NCI-H2227 (cell line): Measurements from ENCODE around the gene ZNF813.
"Not testable (repeated sequence)": the region's sequence is repeated elsewhere in the genome, so short reads cannot be mapped to it uniquely, and the experiment has no call there.

Experiments
- DNase-seq: peaks from one replicate; lab custom pipeline; 2025; ENCODE audit not compliant: unreplicated experiment; lab: John Stamatoyannopoulos, UW

Gene ZNF813

DNA sequence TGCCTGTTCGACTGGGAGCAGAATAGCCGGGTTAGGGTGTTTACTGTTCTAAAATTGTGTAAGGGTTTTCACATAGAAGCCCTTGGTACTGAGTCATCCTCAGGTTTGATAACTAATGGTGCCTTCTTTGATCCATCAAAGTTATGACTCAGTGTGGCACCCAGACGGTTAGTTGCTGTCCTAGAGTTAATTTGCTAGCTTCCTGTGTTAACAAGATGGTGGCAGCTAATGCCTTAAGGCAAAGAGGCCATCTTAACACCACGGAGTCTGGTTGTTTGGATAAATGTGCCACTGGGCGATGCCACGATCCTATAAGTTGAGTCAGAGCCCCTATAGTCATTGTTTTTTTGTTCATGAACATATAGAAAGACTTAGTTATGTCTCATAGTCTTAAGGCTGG is 7.9 kb downstream of the ZNF813 start:
- DNase-seq = not testable (repeated sequence)

DNA sequence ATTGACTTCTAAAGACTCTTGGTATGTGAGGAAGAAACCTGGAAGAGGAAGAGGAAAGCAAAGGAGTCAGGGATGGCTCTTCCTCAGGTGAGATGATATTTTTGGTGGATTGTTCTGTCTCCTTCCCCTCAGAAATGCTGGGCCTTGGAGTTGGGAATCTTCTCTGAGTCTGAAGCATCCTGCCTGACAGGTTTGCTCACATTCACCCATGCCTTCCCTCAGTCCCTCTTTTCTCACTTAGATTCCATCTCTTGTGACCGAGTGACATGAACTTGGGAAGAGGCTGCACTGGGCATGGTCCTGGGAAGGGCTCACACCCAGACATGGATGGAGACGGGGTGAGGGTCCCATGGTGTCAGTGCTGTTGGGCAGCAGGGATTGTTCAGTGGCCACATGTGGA is 16.2 kb downstream of the ZNF813 start:
- not testable (repeated sequence) for DNase-seq

DNA sequence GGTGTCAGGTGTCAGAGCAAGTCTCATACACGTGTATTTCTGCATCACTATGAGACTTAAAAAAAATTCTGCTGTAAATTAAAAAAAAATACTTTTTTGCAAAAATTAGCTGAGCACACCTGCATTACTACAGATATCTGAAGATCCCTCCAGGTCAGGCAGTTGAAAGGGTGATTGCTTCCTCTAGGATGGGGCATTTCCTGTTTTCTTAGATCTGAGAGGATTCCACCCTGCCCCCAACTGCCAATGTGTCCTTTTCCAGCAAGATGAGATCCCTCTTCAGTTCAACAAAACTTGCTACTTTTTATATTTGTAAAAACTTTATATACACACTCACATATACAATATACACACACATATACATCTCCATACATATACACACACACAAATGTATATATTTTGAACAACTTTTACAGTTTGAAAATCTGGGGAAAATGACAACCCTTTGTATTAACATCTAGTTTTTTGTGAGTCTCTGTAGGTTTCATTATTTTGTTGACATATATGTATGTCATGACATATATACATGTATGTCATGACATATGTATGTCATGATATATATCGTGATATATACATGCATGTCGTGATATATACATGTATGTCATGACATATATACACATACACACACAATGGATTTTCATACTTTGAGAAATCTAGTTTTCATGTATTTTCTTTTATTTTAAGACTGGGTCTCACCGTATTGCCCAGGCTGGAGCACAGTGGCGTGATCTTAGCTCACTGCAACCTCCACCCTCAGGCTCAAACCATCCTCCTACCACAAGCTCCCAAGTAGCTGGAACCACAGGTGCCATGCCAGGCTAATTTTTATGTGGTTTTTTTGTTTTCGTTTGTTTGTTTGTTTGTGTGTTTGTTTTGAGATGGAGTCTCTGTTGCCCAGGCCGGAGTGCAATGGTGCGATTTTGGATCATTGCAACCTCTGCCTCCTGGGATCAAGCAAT is 17.8 kb downstream of the ZNF813 start:
- DNase-seq = no peak

DNA sequence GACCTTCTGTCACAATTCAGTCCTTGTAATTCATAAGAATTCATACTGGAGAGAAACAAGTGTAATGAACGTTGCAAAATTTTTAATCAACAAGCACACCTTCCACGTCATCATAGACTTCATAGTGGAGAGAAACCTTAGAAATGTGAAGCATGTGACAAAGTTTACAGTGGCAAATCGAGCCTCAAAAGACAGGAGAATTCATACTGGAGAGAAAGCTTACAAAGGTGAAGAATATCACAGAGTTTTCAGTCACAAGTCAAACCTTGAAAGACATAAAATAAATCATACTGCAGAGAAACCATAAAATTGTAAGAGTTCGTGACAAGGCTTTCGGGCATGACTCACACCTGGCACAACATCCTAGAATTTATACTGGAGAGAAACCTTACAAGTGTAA is 24.6 kb downstream of the ZNF813 start:
- DNase-seq = no peak

DNA sequence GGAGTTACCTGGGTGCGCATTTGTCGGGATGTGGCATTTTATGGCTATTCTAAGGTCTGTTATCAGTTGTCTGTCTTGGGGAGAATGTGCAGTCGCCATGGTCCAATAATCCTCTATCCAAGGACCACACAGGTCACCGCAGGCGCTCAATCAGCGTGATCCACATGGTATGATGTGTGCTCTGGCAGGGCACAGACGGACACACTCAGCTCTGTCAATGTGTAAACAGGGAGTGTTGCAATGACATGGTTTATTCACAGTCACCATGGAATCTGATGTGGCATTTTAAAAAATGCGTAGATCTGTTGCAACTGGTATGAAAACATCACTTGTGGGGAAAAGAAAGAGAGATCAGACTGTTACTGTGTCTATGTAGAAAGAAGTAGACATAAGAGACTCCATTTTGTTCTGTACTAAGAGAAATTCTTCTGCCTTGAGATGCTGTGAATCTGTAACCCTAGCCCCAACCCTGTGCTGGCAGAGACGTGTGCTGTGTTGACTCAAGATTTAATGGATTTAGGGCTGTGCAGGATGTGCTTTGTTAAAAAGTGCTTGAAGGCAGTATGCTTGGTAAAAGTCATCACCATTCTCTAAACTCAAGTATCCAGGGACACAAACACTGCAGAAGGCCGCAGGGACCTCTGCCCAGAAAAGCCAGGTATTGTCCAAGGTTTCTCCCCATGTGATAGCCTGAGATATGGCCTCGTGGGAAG is 29.9 kb downstream of the ZNF813 start:
- not testable (repeated sequence) for DNase-seq

DNA sequence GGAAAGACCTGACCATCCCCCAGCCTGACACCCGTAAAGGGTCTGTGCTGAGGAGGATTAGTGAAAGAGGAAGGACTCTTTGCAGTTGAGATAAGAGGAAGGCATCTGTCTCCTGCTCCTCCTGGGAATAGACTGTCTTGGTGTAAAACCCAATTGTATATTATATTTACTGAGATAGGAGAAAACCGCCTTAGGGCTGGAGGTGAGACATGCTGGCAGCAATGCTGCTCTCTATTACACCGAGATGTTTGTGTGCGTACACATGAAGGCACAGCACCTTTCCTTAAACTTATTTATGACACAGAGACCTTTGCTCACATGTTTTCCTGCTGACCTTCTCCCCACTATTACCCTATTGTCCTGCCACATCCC is 30.5 kb downstream of the ZNF813 start:
- not testable (repeated sequence) for DNase-seq

DNA sequence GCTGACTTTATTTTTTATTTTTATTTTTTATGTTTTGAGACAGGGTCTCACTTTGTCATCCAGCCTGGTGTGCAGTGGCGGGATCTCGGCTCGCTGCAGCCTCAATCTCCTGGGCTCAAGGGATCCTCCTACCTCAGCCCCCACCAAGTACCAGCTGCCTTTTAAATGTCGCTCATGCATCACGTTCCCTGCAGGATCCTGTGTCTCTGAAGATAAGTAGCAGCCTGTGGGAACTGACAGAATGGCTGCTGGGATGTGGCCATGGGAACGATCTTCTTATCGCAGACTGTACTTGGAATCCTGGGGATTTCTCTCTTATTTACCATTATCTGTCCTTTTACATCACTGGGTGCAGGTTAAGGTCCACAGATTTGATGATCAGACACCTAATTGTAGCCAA is 35.6 kb downstream of the ZNF813 start:
- peak; percentile 45 for DNase-seq

DNA sequence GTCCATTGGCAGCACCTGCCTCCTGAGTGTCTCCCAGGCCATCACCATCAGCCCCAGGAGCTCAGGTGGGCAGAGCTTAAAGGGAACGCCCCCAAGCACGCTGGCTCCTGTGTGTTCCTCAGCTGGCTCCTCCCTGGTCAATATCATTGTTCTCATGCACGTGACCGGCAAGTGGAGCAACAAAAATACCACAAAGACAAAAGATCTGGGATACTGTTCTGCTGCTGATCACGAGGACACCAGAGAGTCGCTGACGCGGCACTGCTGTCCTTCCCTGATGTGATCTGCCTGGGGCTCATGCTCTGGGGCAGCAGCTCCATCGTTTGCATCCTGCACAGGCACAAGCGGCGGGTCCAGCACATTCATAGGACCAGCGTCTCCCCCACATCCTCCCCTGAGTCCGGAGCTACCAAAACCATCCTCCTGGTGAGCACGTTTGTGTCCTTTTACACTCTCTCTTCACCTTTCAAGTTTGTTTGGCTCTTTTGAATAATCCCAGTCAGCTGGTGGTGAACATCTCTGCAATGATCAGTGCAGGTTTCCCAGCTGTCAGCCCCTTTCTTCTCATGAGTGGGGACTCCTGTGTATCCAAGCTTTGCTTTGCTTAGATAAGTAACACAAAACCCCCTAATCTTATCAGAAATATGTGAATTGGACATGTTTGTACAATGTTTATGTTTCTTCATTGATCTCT is 36.3 kb downstream of the ZNF813 start:
- peak; percentile 41 for DNase-seq

DNA sequence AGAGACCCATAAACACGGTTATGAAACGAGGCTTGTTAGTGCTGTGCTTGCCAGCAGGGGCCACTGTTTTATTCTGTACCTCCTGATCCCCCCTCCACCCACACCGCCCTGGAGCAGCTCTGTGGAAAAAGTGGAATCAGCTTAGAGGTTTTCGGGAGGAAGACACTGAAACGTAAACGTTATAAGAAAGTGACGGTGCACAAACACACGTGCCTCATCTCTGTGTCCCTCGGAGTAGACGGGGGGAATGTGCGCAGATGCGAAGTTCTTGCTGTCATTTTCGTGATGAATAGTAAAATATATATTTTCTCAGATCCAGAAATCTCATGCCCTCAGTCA is 36.8 kb downstream of the ZNF813 start:
- peak; percentile 81 for DNase-seq

DNA sequence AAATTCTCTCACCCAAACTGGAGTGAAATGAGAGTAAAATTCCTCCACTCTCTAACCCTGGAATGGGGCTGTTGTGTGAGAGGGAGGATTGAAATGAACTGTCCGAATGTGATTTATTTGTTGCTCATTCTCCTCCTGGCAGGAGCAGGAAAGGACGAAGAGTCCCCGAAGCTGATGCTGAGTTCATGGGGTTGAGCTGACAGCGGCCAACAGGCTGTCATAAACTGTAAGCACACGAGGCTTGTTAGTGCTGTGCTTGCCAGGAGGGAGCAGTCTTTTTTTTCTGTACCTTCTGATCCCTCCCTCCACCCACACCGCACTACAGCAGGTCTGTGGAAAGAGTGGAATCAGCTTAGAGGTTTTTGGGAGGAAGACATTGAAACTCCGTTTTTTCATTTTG is 37.4 kb downstream of the ZNF813 start:
- DNase-seq = peak; percentile 42

DNA sequence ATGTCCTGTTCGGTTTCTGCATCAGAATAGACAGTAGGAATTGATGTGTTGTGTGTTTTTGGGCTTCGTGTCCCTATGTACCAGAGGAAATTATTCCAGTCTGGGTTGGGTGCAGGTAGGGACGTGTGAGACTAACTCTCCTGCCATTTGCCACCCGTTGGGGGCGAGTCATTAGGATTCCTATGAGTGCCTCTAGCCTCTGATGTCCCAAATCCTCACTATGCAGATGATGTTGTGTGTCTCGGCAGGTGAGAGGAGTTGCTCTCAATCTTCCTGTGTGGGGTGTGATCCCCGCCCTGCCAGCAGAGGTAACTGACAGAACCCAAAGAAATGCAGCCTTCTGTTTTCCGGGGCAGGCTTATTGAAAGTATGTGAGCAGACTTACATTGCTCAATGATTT is 39.2 kb downstream of the ZNF813 start:
- DNase-seq = no peak

DNA sequence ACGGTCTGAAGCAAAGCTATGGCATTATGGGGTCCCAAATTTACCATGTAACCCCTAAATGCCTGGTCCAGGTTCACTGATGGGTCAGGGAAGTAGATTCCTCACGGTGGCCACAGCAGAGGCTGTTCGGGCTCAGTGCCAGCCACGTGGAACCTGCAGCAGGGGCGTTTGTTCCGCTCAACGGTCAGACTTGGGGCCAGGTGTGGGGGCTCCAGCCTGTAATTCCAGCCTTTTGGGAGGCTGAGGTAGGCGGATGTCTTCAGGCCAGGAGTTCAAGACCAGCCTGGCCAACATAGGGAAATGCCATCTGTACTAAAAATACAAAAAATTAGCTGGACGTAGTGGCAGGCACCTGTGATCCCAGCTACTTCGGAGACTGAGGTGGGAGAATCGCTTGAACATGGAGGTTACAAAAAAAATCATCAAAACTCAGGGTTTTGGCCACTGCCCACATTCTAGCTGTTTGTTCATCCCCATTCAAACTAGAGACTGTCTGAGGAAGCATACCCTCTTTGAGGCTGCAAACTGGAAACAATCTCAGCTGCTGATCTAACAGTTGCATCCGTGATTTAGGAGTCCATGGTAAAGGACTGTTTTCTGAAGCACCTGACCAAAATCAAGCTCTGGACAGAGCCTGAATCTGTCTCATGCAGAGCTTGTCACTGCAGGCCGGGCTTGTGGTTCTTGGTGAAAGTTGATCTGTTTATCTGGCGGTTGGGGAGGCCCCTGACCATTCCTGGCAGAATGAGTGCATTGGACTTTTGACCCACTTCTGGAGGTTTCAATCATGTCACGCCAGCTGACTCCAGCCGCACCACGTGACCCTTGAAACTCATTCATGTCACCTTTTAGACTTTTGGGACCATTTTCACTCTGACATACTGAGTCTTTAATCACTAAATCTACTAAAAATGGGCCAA is 40.2 kb downstream of the ZNF813 start:
- no peak for DNase-seq

DNA sequence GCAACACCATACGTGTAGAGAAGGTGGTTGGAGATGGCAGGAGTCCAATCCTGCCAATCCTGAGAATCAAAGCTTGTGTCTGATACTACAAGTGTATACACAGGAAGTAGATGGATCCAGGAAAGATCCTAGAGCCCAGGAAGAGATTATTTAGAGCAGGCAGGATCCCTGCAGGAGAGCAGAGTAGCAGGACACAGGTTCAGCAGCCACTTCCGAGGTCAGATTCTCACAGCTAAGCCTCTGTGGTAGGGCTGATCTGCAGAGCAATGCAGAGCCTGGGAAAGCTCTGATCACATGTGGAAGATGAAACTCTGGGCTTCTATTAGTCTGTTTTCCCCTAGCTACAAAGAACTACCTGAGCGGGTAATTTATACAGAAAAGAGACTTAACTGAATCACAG is 41.9 kb downstream of the ZNF813 start:
- no peak for DNase-seq

DNA sequence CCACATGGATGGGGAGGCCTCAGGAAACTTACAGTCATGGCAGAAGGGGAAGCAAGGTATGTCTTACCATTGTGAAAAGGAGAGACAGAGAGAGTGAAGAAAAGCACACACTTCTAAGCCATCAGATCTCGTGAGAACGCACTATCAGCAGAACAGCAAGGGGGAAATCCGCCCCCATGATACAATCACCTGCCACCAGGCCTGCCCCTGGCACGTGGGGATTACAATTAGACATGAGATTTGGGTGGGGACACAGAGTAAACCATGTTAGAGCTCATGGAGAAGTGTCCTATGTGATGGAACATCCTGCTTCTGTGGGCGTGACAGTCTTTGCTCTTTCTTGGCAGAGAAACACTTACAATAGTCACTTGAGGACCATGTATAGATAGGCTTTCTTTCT is 42.3 kb downstream of the ZNF813 start:
- no peak for DNase-seq

DNA sequence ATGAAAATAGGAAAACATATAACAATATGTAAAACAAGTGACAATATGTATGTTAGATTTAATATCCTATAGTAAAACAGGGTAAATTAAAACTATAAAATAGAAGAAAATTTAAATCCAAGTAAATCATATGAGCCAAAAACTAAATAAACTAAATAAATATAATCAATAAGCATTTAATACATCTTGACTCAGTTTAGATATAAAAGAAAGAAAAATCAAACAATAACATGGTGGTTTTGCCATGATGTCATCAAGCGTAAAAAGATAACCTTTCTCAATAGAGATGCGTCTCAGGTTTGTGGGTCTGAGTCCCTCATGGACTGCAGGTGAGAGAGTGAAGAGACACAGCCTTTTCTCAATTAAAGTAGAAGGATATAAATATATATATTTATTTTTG is 43.8 kb downstream of the ZNF813 start:
- DNase-seq = no peak

DNA sequence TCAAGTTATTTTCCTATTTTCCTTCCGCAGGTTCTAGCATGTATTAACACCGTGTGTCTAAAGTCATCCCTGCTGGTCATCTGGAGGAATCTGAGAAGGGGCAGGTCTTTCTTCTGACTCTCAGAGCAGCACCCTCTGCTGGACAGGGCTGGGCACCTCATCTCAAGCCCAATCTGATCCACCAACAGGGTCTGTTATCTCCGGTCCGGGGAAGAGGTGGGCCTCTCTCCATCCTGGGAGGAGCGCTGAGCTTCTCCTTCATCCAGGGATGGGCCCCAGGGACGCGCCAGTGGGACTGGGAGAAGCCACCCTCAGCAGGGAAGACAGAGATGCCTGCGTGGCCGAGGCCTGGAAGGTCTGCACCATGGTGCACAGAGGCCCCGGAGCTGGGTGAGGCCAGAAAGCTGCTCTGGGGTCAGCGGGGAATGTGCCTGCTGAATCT is 44.4 kb downstream of the ZNF813 start:
- DNase-seq = peak; percentile 78

DNA sequence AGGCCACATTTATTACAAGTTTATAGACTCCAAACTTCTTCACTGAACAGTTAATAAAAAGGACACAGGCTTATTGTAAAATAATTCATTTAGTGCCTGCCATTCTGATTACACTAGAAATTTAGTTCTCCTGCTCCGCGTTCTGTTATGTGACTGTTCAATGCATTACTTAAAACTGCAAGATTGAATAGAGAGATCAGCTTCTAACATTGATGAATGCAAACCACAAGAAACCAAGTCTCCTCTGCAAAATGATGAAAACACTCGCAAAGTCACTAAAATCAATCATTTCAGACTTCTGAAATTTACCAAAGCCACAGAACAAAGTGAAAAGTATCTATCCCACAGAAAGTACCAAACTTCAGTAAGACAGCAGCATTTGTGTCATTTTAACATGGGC is 47.5 kb downstream of the ZNF813 start:
- DNase-seq = not testable (repeated sequence)

DNA sequence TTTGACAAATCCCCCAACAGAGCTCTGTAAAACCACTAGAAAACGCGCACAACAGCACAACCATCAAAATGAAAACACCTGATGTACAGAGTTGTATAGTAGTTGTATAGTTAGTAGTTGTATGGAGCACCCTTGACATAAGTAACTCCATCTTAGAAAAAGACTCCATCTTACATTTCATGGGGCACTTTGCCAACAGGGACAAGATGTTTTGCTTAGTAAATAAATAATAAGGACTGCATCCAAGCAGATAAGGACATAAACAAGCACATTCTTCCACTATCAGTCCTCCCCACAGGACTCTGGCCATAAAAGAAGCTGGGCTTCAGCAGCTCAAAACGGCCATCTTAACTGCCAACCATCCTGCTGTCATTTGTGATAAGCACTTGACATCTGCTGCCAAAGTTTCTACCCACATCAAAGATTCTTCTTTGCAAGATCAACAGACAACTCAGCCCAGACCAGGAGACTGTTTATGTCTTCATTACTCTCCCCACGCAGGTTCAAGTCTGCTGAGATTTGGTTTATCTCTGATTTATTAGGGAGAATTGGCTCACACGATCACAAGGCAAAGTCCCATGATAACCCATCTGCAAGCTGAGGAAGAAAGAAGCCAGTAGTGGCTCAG is 49.7 kb downstream of the ZNF813 start:
- no peak for DNase-seq

DNA sequence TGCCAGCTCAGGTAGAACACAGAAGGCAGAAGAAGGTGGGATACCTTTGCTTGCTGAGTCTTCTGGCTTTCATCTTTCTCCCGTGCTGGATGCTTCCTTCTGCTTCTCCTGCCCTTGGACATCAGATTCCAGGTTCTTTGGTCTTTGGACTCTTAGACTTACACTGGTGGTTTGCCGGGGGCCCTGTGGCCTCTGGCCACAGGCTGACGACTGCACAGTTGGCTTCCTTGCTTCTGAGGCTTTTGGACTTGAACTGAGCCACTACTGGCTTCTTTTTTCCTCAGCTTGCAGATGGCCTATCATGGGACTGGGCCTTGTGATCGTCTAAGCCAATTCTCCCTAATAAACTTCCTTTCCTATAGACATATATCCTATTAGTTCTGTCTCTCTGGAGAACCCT is 50.6 kb downstream of the ZNF813 start:
- no peak for DNase-seq

DNA sequence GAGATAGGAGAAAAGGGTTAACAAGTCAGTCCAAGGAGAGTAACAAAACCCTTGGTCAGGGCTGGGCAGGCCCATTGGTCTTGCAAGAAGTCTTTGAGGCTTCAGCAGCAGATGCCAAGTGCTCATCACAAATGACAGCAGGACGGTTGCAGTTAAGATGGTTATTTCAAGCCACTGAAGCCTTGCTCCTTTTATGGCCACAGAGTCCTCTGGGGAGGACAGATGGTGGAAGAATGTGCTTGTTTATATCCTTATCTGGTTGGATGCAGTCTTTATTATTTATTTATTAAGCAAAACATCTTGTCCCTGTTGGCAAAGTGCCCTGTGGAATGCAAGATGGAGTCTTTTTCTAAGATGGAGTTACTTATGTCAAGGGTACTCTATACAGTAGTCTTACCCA is 51.2 kb downstream of the ZNF813 start:
- DNase-seq = no peak
